Measurements from ENCODE around the gene C4A. TPM values are rescaled to one million over a fixed set of nuclear protein-coding genes. Genes with fewer than 3 reads are reported as not detected.

The C4A gene
- total and polyA plus RNA-seq, 2 of the 13 experiments (the other 11 are each of a cell fraction or from before 2014, with no cell fraction given), result 165 to 478 TPM

DNA sequence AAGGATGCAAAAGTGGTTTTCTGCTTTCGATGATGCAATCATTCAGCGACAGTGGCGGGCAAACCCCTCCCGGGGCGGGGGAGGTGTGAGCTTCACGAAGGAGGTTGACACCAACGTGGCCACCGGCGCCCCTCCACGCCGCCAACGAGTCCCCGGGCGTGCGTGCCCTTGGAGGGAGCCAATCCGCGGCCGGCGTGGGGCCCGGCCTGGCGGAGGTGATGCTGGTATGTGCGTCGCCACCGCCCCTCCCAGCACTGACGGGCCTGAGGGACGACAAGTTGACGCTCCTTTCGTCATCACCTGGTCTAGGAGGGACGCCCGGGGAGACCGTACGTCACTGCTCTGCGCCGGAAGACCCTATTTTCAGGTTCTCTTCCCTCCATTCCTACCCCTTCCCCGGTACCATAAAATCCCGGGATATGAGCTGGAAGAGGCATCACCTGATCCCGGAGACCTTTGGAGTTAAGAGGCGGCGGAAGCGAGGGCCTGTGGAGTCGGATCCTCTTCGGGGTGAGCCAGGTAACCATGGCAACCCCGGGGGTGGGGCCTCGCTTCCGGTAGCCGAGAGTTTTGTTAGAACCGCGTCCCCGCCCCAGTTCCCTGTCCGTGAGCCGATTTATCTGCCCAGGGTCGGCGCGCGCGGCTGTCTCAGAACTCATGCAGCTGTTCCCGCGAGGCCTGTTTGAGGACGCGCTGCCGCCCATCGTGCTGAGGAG, 9.7 kb upstream of the C4A start, which contains the start of gene DXO (continued):
- TF ChIP-seq HNF1B (CRISPR knock-in tag; IDR thresholded peaks at IDR 0.05), result peak; percentile 91
- peak; percentile 94 for TF ChIP-seq KDM5B (CRISPR knock-in tag; IDR thresholded peaks at IDR 0.05; ENCODE audit: borderline replicate concordance)
- peak; percentile 72; the same call in 1 of the 2 replicates for TF ChIP-seq BATF2 (CRISPR knock-in tag; IDR thresholded peaks at IDR 0.05)
- peak; percentile 11; the same call in 1 of the 2 replicates for TF ChIP-seq E2F2 (CRISPR knock-in tag; IDR thresholded peaks at IDR 0.05; ENCODE audit: borderline replicate concordance)
- TF ChIP-seq, protein P1, sequence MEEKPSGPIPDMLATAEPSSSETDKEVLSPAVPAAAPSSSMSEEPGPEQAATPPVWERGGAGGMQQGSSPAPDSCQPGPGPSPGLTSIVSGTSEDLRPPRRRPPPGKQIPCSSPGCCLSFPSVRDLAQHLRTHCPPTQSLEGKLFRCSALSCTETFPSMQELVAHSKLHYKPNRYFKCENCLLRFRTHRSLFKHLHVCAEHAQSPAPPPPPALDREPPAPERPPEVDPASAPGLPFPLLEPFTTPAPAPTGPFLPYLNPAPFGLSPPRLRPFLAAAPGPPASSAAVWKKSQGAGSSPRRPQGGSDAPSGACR (CRISPR knock-in tag; IDR thresholded peaks at IDR 0.05), result peak; percentile 63
- TF ChIP-seq ZNF777 (CRISPR knock-in tag; IDR thresholded peaks at IDR 0.05), result peak; percentile 23
- TF ChIP-seq EED (CRISPR knock-in tag; IDR thresholded peaks at IDR 0.05), result peak; percentile 70; the same call in 1 of the 2 replicates
- TF ChIP-seq HMGA1 (CRISPR knock-in tag; conservative IDR thresholded peaks at IDR 0.05), result no peak
- TF ChIP-seq MED8 (CRISPR knock-in tag; IDR thresholded peaks at IDR 0.05; ENCODE audit: insufficient replicate concordance), result no peak
- peak; percentile 99 for TF ChIP-seq KDM5A (IDR thresholded peaks at IDR 0.05; ENCODE audit: borderline replicate concordance, low read length)
- TF ChIP-seq, protein P2, sequence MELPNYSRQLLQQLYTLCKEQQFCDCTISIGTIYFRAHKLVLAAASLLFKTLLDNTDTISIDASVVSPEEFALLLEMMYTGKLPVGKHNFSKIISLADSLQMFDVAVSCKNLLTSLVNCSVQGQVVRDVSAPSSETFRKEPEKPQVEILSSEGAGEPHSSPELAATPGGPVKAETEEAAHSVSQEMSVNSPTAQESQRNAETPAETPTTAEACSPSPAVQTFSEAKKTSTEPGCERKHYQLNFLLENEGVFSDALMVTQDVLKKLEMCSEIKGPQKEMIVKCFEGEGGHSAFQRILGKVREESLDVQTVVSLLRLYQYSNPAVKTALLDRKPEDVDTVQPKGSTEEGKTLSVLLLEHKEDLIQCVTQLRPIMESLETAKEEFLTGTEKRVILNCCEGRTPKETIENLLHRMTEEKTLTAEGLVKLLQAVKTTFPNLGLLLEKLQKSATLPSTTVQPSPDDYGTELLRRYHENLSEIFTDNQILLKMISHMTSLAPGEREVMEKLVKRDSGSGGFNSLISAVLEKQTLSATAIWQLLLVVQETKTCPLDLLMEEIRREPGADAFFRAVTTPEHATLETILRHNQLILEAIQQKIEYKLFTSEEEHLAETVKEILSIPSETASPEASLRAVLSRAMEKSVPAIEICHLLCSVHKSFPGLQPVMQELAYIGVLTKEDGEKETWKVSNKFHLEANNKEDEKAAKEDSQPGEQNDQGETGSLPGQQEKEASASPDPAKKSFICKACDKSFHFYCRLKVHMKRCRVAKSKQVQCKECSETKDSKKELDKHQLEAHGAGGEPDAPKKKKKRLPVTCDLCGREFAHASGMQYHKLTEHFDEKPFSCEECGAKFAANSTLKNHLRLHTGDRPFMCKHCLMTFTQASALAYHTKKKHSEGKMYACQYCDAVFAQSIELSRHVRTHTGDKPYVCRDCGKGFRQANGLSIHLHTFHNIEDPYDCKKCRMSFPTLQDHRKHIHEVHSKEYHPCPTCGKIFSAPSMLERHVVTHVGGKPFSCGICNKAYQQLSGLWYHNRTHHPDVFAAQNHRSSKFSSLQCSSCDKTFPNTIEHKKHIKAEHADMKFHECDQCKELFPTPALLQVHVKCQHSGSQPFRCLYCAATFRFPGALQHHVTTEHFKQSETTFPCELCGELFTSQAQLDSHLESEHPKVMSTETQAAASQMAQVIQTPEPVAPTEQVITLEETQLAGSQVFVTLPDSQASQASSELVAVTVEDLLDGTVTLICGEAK (IDR thresholded peaks at IDR 0.05), result peak; percentile 83
- TF ChIP-seq, protein P2 (CRISPR knock-in tag; IDR thresholded peaks at IDR 0.05), result peak; percentile 75
- 0 out of 2 replicates have a peak, but pooled peaks have one; percentile 72 for TF ChIP-seq ZNF713 (CRISPR knock-in tag; IDR thresholded peaks at IDR 0.05)
- 0 out of 2 replicates have a peak, but pooled peaks have one; percentile 88 for TF ChIP-seq ZFP62 (CRISPR knock-in tag; IDR thresholded peaks at IDR 0.05)
- TF ChIP-seq BRD4 (CRISPR knock-in tag; IDR thresholded peaks at IDR 0.05), result peak; percentile 59; the same call in 1 of the 2 replicates
- TF ChIP-seq ZNF143 (CRISPR knock-in tag; IDR thresholded peaks at IDR 0.05), result peak; percentile 65

Measured in HepG2 (cell line).